ENCODE results near the gene P2RY1.

- TF ChIP-seq CTCF (IDR thresholded peaks at IDR 0.05) (no peak), POLR2A (IDR thresholded peaks at IDR 0.05) (no peak), POLR2AphosphoS5 (IDR thresholded peaks at IDR 0.05) (no peak)
Observed at GRCh38 chr3:152827313-152827712, 7.6 kb upstream of the P2RY1 start.

All from gastroesophageal sphincter (tissue), 3 donors.